HepG2 (cell line): ENCODE data around the gene GRB7. TPM values are rescaled to one million over a fixed set of nuclear protein-coding genes. Genes with fewer than 3 reads are reported as not detected.

Experiments used
- CBX2 ChIP-seq, 2 experiments: fragments of 200-600 bp in 1 of 2; sonication (generic); formaldehyde crosslinking in 1 of 2; IDR thresholded peaks; 2 replicates each; pipeline versions ENCODE4 v1.7.0 to v1.8.1; 2018 to 2022; ENCODE audit warnings: low read depth in 2 of 2, low read length in 1 of 2, mild to moderate bottlenecking in 1 of 2, missing genetic modification reagents in 1 of 2
- ELF4 ChIP-seq: sonication (generic); formaldehyde crosslinking; IDR thresholded peaks from 2 replicates; pipeline ENCODE4 v1.5.0; 2020; ENCODE audit warnings: missing genetic modification reagents, mild to moderate bottlenecking, moderate library complexity, borderline replicate concordance
- FOXJ3 ChIP-seq: sonication (generic); formaldehyde crosslinking; IDR thresholded peaks from 2 replicates; pipeline ENCODE4 v1.4.0; 2020; ENCODE audit warnings: missing genetic modification reagents, mild to moderate bottlenecking, borderline replicate concordance
- JUND ChIP-seq: sonication (generic); formaldehyde crosslinking; IDR thresholded peaks from 2 replicates; pipeline ENCODE4 v1.8.0; 2022; ENCODE audit warnings: mild to moderate bottlenecking, missing genetic modification reagents
- PRMT3 ChIP-seq: sonication (generic); formaldehyde crosslinking; IDR thresholded peaks from 2 replicates; pipeline ENCODE4 v1.8.1; 2022; ENCODE audit warnings: low read depth, mild to moderate bottlenecking, moderate library complexity, missing genetic modification reagents, borderline replicate concordance
- U2AF2 ChIP-seq: fragments of 200-400 bp; formaldehyde crosslinking; IDR thresholded peaks from 2 replicates; pipeline ENCODE4 v1.6.1; 2017; ENCODE audit warnings: low read depth, mild to moderate bottlenecking, low read length
- ZFP41 ChIP-seq: sonication (generic); formaldehyde crosslinking; IDR thresholded peaks from 2 replicates; pipeline ENCODE4 v1.4.0; 2020; ENCODE audit warnings: mild to moderate bottlenecking, missing genetic modification reagents, borderline replicate concordance
- ZNF652 ChIP-seq: IDR thresholded peaks from 2 replicates; pipeline ENCODE4 v1.6.1; 2016; ENCODE audit warnings: low read depth, borderline replicate concordance
- ZNF777 ChIP-seq: sonication (generic); formaldehyde crosslinking; IDR thresholded peaks from 2 replicates; pipeline ENCODE4 v1.4.0; 2020; ENCODE audit warnings: missing genetic modification reagents
- ZSCAN20 ChIP-seq: sonication (generic); formaldehyde crosslinking; IDR thresholded peaks from 2 replicates; pipeline ENCODE4 v1.4.0; 2020; ENCODE audit warnings: missing genetic modification reagents, mild to moderate bottlenecking, borderline replicate concordance
- ZSCAN30 ChIP-seq: sonication (generic); formaldehyde crosslinking; IDR thresholded peaks from 2 replicates; pipeline ENCODE4 v1.5.0; 2020; ENCODE audit warnings: mild to moderate bottlenecking, missing genetic modification reagents
- polyA plus RNA-seq, 8 experiments: library from polyadenylated mRNA; depleted of rRNA in 3 of 8; stranded (reverse) in 7 of 8; unstranded in 1 of 8; fragments of >200 nt; fragmentation: Illumina TruSeq in 4 of 8; extraction: Trizol in 4 of 8; gene quantifications; 2 replicates each; pipeline versions ENCODE4 v1.2.1 to v1.2.3, GENCODE V29; 2011 to 2016; ENCODE audit warnings: low read depth in 4 of 8, missing spikeins in 1 of 8, mixed read lengths in 1 of 8; ENCODE audit not compliant: insufficient read depth in 1 of 8
- total RNA-seq, 5 experiments: library from RNA; depleted of rRNA; stranded (reverse); fragments of >200 nt; fragmentation: Illumina TruSeq; extraction: Trizol; gene quantifications; 2 replicates each; pipeline ENCODE4 v1.2.3, GENCODE V29; 2016; ENCODE audit warnings: low read depth in 1 of 5
- TF ChIP-seq, protein P1 (sequence below): sonication (generic); formaldehyde crosslinking; IDR thresholded peaks from 2 replicates; pipeline ENCODE4 v1.9.0; 2021; ENCODE audit warnings: missing genetic modification reagents, borderline replicate concordance
- TF ChIP-seq, protein P2 (sequence below): sonication (generic); formaldehyde crosslinking; IDR thresholded peaks from 2 replicates; pipeline ENCODE4 v1.5.0; 2020; ENCODE audit warnings: missing genetic modification reagents
- TF ChIP-seq, protein P3 (sequence below): sonication (generic); formaldehyde crosslinking; conservative IDR thresholded peaks from 2 replicates; pipeline ENCODE4 v1.4.0; 2020; ENCODE audit warnings: missing genetic modification reagents

GRB7 gene
- total and polyA plus RNA-seq, 2 of the 13 experiments (the other 11 are each of a cell fraction or from before 2014, with no cell fraction given): 60.2 to 77.7 TPM

DNA sequence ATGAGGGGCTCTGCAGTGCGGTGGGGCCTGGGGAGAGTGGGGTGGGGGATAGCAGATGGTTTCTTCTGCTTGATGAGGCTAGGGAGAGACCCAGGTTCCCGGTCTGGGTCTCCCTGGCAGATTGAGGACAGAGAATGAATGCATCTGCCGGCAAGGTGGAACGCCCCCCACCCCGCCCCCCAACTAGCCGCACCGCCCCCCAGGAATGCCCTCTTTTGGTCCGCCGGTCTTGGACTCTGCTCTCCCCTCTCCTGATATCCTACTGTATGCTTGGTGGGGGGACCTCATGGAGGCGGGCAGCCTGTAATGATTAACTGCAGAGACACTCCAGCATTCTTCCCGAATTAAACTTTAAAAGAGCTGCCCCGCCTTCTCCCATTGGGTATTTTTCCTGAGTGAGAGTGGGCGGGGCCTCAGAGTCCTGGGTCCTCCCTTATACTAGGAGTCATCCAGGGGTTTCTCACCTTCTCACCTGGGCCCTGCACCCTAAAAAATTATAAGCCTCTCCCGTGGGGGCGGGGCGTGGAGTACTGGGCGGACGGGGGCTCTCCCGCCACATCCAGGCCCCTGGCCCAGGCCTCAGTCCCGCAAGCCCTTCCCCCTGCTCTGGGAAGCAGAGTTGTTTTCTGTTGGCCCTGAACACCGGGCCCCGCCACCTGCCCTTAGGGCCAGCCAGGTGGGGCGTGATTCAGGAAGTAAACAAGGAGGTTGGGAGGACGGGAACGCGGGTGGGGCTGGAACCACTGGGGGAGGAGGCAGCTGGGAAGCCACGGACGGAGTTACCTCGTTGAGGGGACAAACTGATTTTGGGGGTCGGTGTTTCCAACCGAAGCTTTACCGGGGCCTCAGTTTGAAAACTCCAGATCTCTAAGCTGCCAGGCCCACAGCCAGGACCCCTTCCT is 1.5 kb downstream of the GRB7 start (continued):
- TF ChIP-seq, protein P1, sequence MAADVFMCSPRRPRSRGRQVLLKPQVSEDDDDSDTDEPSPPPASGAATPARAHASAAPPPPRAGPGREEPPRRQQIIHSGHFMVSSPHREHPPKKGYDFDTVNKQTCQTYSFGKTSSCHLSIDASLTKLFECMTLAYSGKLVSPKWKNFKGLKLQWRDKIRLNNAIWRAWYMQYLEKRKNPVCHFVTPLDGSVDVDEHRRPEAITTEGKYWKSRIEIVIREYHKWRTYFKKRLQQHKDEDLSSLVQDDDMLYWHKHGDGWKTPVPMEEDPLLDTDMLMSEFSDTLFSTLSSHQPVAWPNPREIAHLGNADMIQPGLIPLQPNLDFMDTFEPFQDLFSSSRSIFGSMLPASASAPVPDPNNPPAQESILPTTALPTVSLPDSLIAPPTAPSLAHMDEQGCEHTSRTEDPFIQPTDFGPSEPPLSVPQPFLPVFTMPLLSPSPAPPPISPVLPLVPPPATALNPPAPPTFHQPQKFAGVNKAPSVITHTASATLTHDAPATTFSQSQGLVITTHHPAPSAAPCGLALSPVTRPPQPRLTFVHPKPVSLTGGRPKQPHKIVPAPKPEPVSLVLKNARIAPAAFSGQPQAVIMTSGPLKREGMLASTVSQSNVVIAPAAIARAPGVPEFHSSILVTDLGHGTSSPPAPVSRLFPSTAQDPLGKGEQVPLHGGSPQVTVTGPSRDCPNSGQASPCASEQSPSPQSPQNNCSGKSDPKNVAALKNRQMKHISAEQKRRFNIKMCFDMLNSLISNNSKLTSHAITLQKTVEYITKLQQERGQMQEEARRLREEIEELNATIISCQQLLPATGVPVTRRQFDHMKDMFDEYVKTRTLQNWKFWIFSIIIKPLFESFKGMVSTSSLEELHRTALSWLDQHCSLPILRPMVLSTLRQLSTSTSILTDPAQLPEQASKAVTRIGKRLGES: no peak
- peak; percentile 37; the same call in 1 of the 2 replicates for TF ChIP-seq JUND
- no peak for TF ChIP-seq PRMT3 (CRISPR knock-in tag)
- no peak for TF ChIP-seq CBX2 (IDR thresholded peaks at IDR 0.05; ENCODE audit: low read depth, low read length)
- TF ChIP-seq CBX2 (CRISPR knock-in tag; IDR thresholded peaks at IDR 0.05; ENCODE audit: low read depth): no peak
- TF ChIP-seq ZFP41 (CRISPR knock-in tag): no peak
- TF ChIP-seq, protein P2, sequence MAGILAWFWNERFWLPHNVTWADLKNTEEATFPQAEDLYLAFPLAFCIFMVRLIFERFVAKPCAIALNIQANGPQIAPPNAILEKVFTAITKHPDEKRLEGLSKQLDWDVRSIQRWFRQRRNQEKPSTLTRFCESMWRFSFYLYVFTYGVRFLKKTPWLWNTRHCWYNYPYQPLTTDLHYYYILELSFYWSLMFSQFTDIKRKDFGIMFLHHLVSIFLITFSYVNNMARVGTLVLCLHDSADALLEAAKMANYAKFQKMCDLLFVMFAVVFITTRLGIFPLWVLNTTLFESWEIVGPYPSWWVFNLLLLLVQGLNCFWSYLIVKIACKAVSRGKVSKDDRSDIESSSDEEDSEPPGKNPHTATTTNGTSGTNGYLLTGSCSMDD (CRISPR knock-in tag): no peak
- TF ChIP-seq FOXJ3: peak; percentile 56; the same call in 1 of the 2 replicates
- TF ChIP-seq ZNF652: no peak
- TF ChIP-seq U2AF2: no peak
- no peak for TF ChIP-seq ZSCAN30 (CRISPR knock-in tag)
- TF ChIP-seq ZSCAN20 (CRISPR knock-in tag): no peak
- TF ChIP-seq, protein P3, sequence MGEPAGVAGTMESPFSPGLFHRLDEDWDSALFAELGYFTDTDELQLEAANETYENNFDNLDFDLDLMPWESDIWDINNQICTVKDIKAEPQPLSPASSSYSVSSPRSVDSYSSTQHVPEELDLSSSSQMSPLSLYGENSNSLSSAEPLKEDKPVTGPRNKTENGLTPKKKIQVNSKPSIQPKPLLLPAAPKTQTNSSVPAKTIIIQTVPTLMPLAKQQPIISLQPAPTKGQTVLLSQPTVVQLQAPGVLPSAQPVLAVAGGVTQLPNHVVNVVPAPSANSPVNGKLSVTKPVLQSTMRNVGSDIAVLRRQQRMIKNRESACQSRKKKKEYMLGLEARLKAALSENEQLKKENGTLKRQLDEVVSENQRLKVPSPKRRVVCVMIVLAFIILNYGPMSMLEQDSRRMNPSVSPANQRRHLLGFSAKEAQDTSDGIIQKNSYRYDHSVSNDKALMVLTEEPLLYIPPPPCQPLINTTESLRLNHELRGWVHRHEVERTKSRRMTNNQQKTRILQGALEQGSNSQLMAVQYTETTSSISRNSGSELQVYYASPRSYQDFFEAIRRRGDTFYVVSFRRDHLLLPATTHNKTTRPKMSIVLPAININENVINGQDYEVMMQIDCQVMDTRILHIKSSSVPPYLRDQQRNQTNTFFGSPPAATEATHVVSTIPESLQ (CRISPR knock-in tag): 0 out of 2 replicates have a peak, but pooled peaks have one; percentile 29
- peak; percentile 84; the same call in 1 of the 2 replicates for TF ChIP-seq ELF4 (CRISPR knock-in tag)
- TF ChIP-seq ZNF777 (CRISPR knock-in tag): no peak; the same call in 1 of the 2 replicates
